Left forelimb (tissue), 1 donor: ENCODE measurements around the gene EXOSC1.
"Not testable (repeated sequence)": the region's sequence is repeated elsewhere in the genome, so short reads cannot be mapped to it uniquely, and the experiment has no call there.

Experiments used
- DNase-seq: peaks from one replicate; pipeline ENCODE4 v3.0.0-alpha.2; 2018; ENCODE audit warnings: low spot score

The EXOSC1 gene

DNA sequence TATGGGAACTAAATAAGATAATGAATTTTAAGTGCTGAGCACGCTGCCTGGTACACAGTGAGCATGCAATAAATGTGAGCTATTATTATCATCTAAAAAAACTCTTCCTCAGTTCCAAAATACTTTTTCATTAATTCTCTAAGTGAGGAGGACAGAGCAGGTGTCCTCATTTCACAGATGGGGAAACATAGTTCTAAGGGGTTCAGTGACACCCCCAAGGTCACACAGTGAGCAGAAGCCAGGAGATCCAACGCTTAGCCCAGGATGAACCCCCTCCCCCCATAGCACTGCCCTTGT lies 37.9 kb downstream of the EXOSC1 start:
- no peak for DNase-seq

DNA sequence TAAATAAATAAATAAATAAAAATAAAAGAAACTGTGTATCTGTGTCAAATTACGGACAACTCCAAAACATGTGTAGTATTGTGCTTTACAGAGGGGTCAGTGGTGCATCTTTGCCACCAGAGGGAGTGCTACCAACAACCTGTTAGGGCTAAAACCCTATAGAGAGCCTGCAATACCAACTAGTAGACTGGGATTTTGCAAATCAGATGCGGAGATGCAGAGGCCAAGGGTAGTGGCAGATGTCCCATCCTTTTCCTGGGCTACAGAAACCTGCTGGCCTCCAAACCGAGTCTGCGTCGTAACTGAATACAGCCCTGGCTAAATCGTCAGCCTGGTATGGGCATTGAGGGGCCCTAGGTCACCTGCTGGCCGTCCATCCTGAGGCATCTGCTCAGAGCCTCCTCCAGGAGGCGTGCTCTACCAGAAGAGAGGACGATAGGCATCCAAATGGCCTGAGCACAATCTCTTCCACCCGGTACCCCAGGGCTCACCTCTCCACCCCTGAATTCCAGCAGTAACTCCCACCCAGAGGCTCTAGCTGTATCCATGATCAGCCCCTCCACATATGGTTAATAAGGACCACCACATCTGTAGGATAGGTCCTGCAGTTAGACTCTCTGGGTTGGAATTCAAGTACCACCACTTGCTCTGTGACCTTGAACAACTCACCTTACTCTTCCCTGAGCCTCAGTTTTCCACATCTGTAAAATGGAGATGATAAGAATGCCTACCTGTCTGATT lies 38.4 kb downstream of the EXOSC1 start:
- DNase-seq = no peak

DNA sequence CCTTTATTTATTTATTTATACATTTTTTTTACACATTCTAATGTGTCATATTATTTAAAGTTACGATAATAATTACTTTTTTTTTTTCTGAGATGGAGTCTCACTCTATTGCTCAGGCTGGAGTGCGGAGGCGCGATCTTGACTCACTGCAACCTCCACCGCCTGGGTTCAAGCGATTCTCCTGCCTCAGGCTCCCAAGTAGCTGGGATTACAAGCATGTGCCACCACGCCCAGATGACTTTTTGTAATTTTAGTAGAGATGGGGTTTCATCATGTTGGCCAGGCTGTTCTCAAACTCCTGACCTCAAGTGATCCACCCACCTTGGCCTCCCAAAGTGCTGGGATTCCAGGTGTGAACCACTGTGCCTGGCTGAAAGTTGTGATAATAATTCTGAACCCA lies 39.3 kb downstream of the EXOSC1 start:
- DNase-seq = not testable (repeated sequence)

DNA sequence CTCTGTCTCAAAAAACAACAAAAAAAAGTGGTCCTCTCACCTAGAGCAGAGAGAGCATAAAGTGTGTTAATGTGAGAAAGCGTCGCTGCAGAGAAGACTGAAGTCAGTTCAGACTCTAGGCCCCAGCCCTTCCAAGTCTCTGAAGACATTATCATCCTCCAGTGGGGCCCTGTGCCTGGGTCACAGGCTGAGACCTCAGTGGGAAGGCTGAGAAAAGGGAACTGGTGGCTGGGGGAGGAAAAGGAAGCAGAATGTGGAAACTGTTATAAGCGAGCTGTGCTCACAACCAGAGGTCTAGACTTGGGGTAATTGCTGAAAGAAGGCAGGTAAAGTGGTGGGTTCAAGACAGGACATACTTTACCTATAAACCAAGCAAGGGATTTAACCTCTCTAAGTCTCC lies 39.7 kb downstream of the EXOSC1 start:
- no peak for DNase-seq

DNA sequence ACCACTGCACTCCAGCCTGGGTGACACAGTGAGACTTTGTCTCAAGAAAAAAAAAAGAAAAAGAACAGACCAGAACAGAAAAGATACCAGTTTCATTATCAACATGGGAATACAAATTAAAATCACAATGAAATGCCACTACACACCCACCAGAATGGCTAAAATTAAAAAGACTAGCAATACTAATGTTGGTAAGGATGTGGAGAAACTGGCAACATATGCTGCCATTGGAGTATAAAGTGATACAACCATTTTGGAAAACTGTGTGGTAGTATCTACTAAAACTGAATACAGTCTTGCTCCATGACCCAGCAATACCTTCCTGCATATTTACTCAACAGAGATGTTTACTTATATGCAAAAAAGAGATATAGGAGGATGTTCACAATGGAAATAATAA lies 41.8 kb downstream of the EXOSC1 start:
- no peak for DNase-seq

DNA sequence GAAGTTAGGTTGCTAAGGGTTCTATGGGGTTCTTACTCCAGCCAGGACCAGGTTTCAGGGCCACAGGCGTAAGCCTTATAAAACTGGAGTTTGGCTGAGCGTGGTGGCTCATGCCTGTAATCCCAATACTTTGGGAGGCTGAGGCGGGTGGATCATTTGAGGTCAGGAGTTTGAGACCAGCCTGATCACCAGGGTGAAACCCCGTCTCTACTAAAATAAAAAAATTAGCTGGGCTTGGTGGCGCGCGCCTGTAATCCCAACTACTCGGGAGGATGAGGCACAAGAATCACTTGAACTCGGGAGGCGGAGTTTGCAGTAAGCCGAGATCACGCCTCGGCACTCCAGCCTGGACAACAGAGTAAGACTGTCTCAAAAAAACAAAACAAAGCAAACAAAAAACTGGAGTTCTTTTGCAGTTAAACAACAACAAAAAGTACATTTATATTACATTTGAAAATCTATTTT lies 44.3 kb downstream of the EXOSC1 start:
- no peak for DNase-seq

DNA sequence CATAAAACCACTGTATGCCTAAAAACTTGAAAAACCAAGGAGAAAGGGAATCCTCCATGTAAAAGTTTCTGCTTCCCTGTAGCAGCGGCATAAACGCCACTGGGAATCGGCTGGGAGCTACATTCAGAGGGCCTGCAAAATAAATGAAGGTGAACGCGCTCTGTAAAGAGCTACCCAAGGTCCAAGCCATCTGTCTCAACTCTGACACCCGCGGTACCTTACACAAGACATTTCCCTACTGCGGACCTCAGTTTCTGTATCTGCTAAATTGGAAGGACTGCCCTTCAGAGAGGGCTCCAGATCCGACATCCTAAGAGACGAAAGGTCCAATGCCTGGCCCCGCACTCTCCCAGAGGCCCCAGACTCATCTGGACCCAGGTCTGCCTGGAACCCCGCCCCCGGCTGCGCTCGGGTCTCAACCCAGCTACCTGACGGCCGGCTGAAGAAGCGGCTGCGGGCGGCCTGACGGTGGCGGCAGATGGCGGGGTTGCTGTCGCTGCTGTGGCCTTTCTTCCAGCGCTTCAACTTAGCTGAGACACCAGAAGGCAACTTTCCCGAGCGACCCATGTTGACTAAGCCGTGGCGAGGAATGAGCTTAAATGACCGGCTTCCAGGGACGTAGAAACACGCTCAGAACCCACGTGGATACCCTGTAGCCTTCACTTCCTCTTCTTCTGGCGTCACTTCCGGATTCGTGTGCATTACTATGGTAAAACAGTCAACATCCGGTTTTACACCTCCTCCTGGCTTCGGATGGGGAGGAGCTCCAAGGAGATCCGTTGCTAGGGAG lies 44.9 kb downstream of the EXOSC1 start, which contains the start of gene RRP12:
TSS of gene RRP12 (minus strand) at position 676 of the 790 bp plus-strand sequence. CDS start at position 567, 109 bp downstream.
- DNase-seq = peak; percentile 85

DNA sequence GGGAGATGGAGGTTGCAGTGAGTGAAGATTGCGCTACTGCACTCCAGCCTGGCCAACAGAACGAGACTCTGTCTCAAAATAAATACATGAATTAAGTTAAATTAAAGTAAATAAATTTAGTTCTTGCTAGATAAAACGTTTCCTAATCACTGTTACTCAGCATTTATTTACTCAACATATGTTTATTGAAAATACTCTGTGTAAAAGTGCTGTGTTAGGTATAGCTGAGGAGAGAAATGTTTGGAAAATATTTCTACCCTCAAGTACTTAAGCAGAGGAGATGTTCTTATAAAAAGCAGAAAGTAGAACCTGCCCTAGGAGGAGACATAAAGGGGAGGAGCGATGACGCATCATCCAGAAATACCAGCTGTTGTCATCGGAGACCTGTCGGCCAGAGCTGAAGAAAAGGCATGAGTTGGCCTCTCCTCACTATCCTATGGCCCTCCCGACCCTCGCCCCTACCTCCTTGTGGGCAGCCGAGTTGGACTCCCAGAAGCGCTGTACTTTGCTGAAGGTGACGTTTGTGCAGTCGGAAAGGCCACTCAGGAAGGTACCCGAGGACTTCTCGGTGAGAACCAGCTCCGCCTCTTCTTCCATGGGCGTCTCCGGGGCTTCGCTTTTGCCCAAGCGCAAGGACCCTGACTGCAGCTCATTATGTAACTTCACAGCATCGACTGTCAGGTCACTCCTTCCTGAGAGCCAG lies 45.8 kb downstream of the EXOSC1 start:
- no peak for DNase-seq

DNA sequence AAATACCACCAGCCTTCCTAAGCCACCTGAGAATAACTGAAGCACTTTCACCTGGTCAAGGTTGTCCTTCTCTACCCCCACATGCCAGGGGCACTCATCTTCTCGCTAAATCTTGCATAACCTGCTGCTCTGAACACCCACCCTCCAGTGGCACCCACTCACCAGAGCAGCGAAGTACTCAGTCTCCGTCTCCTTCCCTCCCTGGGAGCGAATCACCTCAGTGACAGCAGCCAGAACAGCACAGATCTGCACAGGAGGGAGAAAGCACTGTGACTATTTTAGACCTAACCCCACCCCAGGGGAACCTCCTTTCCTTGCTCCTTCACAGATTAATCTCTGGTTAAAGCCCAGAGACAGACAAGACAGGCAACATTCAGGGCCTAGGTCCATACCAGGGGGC lies 49.8 kb downstream of the EXOSC1 start:
- DNase-seq = no peak

DNA sequence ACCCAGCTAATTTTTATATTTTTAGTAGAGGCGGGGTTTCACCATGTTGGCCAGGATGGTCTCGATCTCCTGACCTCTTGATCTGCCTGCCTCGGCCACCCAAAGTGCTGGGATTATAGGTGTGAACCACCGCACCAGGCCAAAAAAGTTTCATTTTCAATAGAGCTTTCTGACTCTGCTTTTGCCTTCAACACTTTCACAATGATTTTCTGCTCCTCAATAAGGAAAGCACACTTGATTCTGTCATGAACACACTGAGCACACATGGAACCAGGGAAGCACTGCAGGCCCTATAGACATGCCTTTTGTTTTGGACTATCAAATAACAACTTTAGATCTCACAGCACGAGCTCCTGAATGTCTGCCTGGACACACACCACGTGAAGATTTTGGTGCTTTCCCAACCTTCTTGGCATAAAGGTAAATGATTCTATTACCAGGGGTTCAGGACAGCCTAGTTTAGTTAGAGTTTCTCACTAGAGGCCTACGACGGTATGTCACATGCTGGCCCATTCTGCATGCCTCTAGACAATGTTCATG lies 52.7 kb downstream of the EXOSC1 start:
- no peak for DNase-seq

DNA sequence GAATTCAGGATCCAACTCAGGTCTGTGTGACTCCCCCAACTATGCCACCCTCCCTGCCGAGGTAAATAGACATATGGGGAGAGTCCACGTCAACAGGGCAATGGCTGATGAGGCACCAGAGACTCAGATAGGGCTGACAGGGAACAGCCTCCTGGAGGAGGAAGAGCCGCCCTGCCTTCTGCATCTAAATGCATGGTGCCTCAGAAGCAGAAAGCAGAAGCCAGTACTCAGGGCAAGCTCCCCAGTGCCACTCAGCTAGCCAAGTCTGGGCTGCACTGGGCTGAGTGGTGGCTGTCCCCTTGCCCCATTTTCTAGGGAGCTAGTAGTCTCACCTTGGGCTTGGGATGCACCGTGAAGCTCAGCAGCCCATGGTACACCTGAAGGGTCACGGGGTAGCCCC lies 55.7 kb downstream of the EXOSC1 start:
- no peak for DNase-seq

DNA sequence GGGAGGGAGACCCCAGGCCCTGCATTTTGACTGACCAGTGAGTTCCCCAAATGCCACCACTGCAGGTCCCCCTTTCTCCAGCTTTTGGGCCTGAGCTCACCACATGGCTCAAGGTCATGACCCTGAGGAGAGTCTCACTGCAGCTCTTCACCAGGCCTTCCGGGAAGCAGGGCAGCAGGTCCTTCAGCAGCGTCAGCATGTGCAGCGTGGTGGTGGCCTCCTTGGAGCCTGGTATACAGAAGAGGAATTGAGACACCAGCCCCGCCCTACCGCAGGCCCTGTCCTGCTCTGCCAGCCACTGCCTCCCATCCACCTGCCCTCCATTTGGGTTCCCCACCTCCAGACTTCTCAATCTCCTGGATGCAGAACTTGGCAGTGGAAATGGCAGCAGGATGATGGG lies 57.7 kb downstream of the EXOSC1 start:
- DNase-seq = no peak
